Renal cortical epithelial cell (primary cell): ENCODE data around the gene NAP1L3. TPM values are rescaled to one million over a fixed set of nuclear protein-coding genes. Genes with fewer than 3 reads are reported as not detected.

ENCODE experiments used
- DNase-seq: peaks from one replicate; pipeline ENCODE4 v3.0.0-alpha.2; 2011; ENCODE audit warnings: low read depth
- total RNA-seq: library from RNA; depleted of rRNA; stranded (reverse); fragments of >200 nt; gene quantifications from 2 replicates; pipeline ENCODE4 v1.2.3, GENCODE V29; 2014

The NAP1L3 gene, protein sequence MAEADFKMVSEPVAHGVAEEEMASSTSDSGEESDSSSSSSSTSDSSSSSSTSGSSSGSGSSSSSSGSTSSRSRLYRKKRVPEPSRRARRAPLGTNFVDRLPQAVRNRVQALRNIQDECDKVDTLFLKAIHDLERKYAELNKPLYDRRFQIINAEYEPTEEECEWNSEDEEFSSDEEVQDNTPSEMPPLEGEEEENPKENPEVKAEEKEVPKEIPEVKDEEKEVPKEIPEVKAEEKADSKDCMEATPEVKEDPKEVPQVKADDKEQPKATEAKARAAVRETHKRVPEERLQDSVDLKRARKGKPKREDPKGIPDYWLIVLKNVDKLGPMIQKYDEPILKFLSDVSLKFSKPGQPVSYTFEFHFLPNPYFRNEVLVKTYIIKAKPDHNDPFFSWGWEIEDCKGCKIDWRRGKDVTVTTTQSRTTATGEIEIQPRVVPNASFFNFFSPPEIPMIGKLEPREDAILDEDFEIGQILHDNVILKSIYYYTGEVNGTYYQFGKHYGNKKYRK
- total RNA-seq, result 1.2 and 3.1 TPM in 2 replicates

DNA sequence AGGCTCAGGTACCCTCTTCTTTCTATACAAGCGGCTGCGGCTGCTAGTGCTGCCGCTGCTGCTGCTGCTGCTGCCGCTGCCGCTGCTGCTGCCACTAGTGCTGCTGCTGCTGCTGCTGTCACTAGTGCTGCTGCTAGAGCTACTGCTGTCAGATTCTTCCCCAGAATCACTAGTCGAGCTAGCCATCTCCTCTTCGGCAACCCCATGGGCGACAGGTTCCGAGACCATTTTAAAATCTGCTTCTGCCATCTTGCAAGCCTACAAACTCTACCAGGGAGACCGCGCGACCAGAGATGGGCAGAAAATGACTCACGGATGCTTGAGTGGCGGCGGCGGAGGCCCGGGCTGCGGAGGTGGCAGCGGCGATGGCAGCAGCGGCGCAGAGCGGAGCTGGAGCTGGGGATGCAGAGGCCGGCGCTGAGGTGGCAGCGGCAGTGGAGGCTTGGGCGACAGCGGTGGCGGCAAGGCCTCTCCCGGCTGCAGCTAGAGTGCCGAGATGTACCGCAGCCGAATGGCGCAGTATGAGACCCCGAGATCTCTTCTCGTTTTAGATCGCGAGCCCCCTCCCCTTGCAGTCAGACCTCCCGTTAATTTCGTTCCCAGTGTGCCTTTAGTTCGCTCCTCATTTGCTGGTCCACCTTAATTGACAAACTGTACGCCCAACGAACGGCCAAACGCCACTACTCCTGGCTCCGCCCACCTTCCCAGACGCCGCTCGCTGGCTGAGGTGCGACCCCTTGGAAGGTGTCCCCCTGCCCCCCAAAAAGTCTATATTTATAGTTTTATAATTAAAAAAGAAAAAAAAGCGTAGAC lies at the start of gene NAP1L3:
TSS of gene NAP1L3 (minus strand) at position 523 of the 813 bp plus-strand sequence. CDS start at position 249, 274 bp downstream.
- DNase-seq, result peak; percentile 49

DNA sequence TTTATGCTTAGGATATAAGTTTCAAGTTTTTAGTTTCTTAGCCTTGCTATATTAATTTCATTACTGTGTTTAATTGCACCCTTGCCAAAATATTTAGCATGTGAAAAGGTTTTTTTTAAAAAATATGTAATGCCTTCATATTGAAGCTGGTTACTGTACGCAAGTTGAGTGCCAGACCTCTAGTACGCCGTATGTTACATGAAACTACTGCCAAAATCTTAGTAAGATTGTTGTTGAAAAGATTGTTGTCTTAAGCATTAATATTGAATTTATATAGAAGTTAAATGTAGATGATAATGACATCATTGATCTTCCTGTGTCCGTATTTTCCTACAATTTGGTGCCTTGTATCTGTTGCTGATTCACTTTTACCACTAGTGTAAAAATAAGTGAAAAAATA lies 37.7 kb upstream of the NAP1L3 start:
- DNase-seq, result no peak

DNA sequence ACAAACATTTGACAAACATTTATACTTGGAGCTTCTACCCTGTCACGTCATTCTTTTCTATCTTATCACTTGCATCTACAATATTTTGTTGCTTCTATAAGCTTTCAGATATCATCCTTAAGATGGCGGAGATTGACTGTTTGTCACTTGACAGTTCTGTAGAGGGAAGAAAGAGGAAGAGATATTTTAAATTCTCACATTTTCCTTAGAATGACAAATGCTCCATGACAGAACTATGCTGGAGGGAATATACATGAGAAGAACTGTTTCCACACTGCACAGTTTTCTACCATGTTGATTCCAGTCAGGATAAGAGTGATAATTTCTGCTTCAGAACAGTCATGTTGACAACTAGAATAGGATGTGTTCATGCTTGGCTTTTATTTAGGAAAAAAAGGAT lies 30.3 kb upstream of the NAP1L3 start:
- DNase-seq, result no peak

DNA sequence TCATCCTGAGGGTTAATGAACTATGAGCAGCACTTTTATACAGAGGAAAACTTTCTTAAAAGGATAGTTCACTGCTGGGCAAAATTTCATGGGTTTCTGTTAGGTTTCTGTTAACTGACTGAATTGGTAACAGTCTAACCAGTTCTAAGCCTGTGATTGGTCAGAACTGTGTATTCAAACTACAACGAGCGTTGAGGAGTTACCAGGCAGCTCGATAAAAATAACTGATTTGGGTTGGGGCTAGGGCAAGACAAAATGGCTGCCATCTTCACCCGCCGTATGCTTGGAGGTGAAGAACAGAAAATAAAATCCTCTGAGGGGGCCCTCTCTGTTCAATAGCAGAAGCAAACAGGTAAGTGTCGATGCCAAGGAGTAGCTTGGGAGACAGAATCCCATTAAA lies 22.6 kb upstream of the NAP1L3 start:
- DNase-seq, result no peak

DNA sequence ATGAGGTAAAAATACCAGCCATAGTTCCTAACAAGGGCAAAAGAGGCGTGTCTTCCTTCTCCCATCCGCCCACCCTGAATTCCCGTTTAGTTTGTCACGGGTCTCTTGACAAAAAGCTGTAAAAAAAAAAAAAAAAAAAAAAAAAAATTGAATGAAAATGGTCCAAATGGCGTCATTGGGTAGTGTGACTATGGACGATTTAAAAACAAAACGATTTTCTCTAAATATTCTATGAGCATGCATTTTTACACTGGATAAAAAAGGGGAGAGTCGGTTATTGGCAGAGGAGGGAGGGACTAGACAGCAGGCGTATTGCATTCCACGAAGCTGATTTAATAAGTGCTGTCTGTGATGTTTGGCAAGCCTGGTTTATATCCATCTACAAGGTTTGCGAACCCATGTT lies 492 bp upstream of the NAP1L3 start, which contains the start of gene FAM133A:
TSS of gene FAM133A (plus strand) at position 338 of the 403 bp plus-strand sequence. CDS start 35,214 bp downstream, outside the sequence.
- DNase-seq, result peak; percentile 7

DNA sequence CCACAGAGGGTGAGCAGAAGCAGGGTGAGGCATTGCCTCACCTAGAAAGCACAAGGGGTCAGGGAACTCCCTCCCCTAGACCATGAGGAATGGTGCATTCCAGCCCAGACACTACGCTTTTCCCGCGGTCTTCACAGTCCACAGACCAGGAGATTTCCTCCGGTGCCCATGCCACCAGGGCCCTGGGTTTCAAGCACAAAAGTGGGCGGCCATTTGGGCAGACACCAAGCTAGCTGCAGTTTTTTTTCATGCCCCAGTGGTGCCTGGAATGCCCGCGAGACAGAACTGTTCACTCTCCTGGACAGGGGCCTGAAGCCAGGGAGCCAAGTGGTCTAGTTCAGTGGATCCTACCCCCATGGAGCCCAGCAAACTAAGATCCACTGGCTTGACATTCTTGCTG lies 12.8 kb downstream of the NAP1L3 start:
- DNase-seq, result no peak

DNA sequence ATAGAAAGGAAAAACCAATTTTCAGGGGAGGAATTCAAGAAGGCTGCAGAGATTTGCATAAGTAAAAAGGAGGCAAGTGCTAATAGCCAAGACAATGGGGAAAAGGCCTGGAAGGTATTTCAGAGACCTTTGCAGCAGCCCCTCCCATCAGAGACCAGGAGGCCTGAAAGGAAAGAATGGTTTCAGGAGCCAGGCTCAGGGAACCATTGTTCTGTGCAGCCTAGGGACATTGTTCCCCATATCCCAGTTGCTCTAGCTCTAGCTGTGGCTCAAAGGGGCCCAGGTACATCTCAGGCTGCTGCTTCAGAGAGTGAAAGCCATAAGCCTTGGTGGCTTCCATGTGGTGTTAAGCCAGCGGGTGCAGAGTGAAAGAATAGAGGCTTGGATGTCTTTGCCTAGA lies 24.0 kb downstream of the NAP1L3 start:
- DNase-seq, result no peak

DNA sequence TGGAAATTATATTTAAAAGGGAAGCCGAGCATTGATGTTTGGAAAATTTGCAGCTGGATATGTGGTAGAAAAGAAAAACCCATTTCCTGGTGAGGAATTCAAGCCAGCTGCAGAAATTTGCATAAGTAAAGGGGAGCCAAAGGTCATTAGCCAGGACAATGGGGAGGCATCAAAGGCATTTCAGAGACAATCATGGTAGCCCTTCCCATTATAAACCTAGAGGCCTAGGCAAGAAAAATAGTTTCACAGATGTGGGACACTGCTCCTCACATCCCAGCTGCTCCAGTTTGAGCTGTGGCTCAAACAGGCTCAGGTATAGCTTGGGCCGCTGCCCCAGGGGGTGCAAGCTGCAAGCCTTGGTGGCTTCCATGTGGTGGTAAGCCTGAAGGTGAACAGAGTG lies 35.8 kb downstream of the NAP1L3 start:
- DNase-seq, result no peak

Other genes starting within 250 kb of the NAP1L3 start
- 0.05 TPM in 1 of 2 replicates, not detected in the other for gene FAM133A, start 628 bp upstream of the NAP1L3 start, total RNA-seq